Measurements from ENCODE around the gene OR1J1. TPM values are rescaled to one million over a fixed set of nuclear protein-coding genes. Genes with fewer than 3 reads are reported as not detected.

Gene OR1J1, protein sequence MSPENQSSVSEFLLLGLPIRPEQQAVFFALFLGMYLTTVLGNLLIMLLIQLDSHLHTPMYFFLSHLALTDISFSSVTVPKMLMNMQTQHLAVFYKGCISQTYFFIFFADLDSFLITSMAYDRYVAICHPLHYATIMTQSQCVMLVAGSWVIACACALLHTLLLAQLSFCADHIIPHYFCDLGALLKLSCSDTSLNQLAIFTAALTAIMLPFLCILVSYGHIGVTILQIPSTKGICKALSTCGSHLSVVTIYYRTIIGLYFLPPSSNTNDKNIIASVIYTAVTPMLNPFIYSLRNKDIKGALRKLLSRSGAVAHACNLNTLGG
- not detected for total RNA-seq

DNA sequence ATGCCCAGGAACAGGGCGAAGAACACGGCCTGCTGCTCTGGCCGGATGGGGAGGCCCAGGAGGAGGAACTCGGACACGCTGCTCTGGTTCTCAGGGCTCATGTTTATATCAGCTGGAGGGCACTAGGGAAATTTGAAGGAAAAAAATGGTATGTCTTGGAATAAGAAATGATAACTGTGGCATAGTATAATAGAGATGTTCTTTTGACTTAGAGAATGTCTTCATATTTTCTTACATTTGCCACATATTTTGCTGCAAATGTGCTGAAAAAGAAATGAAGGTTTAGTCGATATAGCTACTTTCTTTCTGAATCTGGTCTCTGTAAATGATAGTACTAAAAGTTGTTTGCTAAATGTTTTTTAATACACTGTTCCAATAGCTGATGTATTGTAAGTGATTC, at the start of gene OR1J1:
OR1J1 (minus strand) TSS at position 101 of the 400 bp plus-strand sequence; CDS start at position 101, 0 bp downstream.
- TF ChIP-seq, protein P1, sequence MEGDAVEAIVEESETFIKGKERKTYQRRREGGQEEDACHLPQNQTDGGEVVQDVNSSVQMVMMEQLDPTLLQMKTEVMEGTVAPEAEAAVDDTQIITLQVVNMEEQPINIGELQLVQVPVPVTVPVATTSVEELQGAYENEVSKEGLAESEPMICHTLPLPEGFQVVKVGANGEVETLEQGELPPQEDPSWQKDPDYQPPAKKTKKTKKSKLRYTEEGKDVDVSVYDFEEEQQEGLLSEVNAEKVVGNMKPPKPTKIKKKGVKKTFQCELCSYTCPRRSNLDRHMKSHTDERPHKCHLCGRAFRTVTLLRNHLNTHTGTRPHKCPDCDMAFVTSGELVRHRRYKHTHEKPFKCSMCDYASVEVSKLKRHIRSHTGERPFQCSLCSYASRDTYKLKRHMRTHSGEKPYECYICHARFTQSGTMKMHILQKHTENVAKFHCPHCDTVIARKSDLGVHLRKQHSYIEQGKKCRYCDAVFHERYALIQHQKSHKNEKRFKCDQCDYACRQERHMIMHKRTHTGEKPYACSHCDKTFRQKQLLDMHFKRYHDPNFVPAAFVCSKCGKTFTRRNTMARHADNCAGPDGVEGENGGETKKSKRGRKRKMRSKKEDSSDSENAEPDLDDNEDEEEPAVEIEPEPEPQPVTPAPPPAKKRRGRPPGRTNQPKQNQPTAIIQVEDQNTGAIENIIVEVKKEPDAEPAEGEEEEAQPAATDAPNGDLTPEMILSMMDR (IDR thresholded peaks at IDR 0.05), result no peak
- no peaks in the 10 kb centered on the region for H3K4me1 ChIP-seq
- H3K27me3 ChIP-seq, result peaks cover 0 to 5% of the 10 kb centered on the region in 2 donors
- no peak within 1 kb of the TSS for H3K27ac ChIP-seq
- no peaks in the 10 kb centered on the region for H3K36me3 ChIP-seq
- DNase-seq (ENCODE audit: low spot score), result no peak
- no peak within 1 kb of the TSS for H3K4me3 ChIP-seq
- no peaks in the 10 kb centered on the region for H3K9me3 ChIP-seq

GRCh38 chr9:122527193-122527592, 49.5 kb upstream of the OR1J1 start, which contains the start of gene OR1N1:
Gene OR1N1 (minus strand): TSS chr9:122527293. CDS start chr9:122527293, 0 bp downstream.
- H3K4me3 ChIP-seq, result no peak within 1 kb of the TSS
- no peaks in the 10 kb centered on the region for H3K27me3 ChIP-seq
- H3K4me1 ChIP-seq, result no peaks in the 10 kb centered on the region
- no peak for DNase-seq (ENCODE audit: low spot score)
- H3K9me3 ChIP-seq, result no peaks in the 10 kb centered on the region
- TF ChIP-seq, protein P1 (IDR thresholded peaks at IDR 0.05), result no peak
- no peak within 1 kb of the TSS for H3K27ac ChIP-seq
- no peaks in the 10 kb centered on the region for H3K36me3 ChIP-seq

GRCh38 chr9:122526602-122527001, 48.9 kb upstream of the OR1J1 start:
- no peak overlapping the region for H3K27ac ChIP-seq
- no peak overlapping the region for H3K4me3 ChIP-seq
- no peaks in the 10 kb centered on the region for H3K9me3 ChIP-seq
- no peak for DNase-seq (ENCODE audit: low spot score)
- no peaks in the 10 kb centered on the region for H3K4me1 ChIP-seq
- H3K36me3 ChIP-seq, result no peaks in the 10 kb centered on the region
- TF ChIP-seq, protein P1 (IDR thresholded peaks at IDR 0.05), result no peak
- H3K27me3 ChIP-seq, result no peaks in the 10 kb centered on the region

DNA sequence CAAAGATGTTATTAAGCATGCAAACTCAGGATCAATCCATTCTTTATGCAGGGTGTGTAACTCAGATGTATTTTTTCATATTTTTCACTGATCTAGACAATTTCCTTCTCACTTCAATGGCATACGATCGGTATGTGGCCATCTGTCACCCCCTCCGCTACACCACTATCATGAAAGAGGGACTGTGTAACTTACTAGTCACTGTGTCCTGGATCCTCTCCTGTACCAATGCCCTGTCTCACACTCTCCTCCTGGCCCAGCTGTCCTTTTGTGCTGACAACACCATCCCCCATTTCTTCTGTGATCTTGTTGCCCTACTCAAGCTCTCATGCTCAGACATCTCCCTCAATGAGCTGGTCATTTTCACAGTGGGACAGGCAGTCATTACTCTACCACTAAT, 41.6 kb upstream of the OR1J1 start:
- no peaks in the 10 kb centered on the region for H3K36me3 ChIP-seq
- H3K9me3 ChIP-seq, result no peaks in the 10 kb centered on the region
- H3K4me1 ChIP-seq, result no peaks in the 10 kb centered on the region
- no peaks in the 10 kb centered on the region for H3K27me3 ChIP-seq
- no peak overlapping the region for H3K4me3 ChIP-seq
- TF ChIP-seq, protein P1 (IDR thresholded peaks at IDR 0.05), result no peak
- no peak overlapping the region for H3K27ac ChIP-seq
- DNase-seq (ENCODE audit: low spot score), result no peak

GRCh38 chr9:122518841-122519240, 41.1 kb upstream of the OR1J1 start, which contains the start of gene OR1J4:
Gene OR1J4 (plus strand): TSS chr9:122519141. CDS start chr9:122519141, 0 bp downstream.
- TF ChIP-seq, protein P1 (IDR thresholded peaks at IDR 0.05), result no peak
- Histone ChIP-seq H3K27ac (no peak within 1 kb of the TSS), H3K27me3 (no peaks in the 10 kb centered on the region), H3K4me3 (no peak within 1 kb of the TSS), H3K36me3 (no peaks in the 10 kb centered on the region), H3K9me3 (no peaks in the 10 kb centered on the region), H3K4me1 (no peaks in the 10 kb centered on the region)
- no peak for DNase-seq (ENCODE audit: low spot score)
